C4-2B (cell line): ENCODE results near the gene SAAL1.

Experiments used
- H3K27ac ChIP-seq: fragments of 450-650 bp; 2 replicates; pipeline ENCODE4 v1.5.1; 2017
- CTCF ChIP-seq: fragments of 450-650 bp; conservative IDR thresholded peaks from 2 replicates; pipeline ENCODE4 v1.5.1; 2017; ENCODE audit warnings: mild to moderate bottlenecking
- ZFX ChIP-seq: fragments of 450-650 bp; IDR thresholded peaks from 2 replicates; pipeline ENCODE4 v1.6.1; 2017

The SAAL1 gene

GRCh38 chr11:18064450-18065054, 41.3 kb downstream of the SAAL1 start:
- H3K27ac ChIP-seq = no peak overlapping the region; the same call in 1 of the 2 replicates
- TF ChIP-seq CTCF = no peak
- no peak for TF ChIP-seq ZFX

GRCh38 chr11:18063862-18064434, 41.9 kb downstream of the SAAL1 start:
- TF ChIP-seq CTCF = no peak
- H3K27ac ChIP-seq = peak overlapping the region; percentile 57

GRCh38 chr11:18063125-18063524, 42.8 kb downstream of the SAAL1 start:
- no peak for TF ChIP-seq ZFX
- H3K27ac ChIP-seq = peak overlapping the region; percentile 57

GRCh38 chr11:18061351-18061750, 44.5 kb downstream of the SAAL1 start:
- no peak for TF ChIP-seq ZFX
- no peak for TF ChIP-seq CTCF
- no peak overlapping the region for H3K27ac ChIP-seq

GRCh38 chr11:18056561-18057181, 49.2 kb downstream of the SAAL1 start:
- H3K27ac ChIP-seq = no peak overlapping the region
- TF ChIP-seq CTCF (no peak), ZFX (no peak)

GRCh38 chr11:18054511-18055103, 51.3 kb downstream of the SAAL1 start:
- H3K27ac ChIP-seq = no peak overlapping the region
- TF ChIP-seq CTCF (no peak), ZFX (no peak)

- no peak overlapping the region for H3K27ac ChIP-seq
- TF ChIP-seq ZFX (no peak), CTCF (no peak)
Observed at GRCh38 chr11:18050848-18051247, 55.0 kb downstream of the SAAL1 start.
